ENCODE results near the gene EZH2.

- TF ChIP-seq REST (IDR thresholded peaks at IDR 0.05; ENCODE audit: insufficient read depth in 1 of 2, low read depth in 2 of 2, low read length in 2 of 2) (no peak), POLR2AphosphoS5 (IDR thresholded peaks at IDR 0.05; ENCODE audit: low read depth, low read length) (no peak), TAF1 (IDR thresholded peaks at IDR 0.05; ENCODE audit: borderline replicate concordance, insufficient read depth, low read length) (no peak), SIN3A (IDR thresholded peaks at IDR 0.05; ENCODE audit: borderline replicate concordance, insufficient read depth, low read length) (no peak), FOXP2 (optimal IDR thresholded peaks at IDR 0.05; ENCODE audit: borderline replicate concordance, extremely low read depth, extremely low read length, insufficient read depth) (no peak)
Measured at GRCh38 chr7:148787571-148788295, 96.4 kb downstream of the EZH2 start.
